AG20443 (cell line): Measurements from ENCODE around the gene ZNF723.
"Not testable (repeated sequence)": the region's sequence is repeated elsewhere in the genome, so short reads cannot be mapped to it uniquely, and the experiment has no call there.

ENCODE experiments used
- DNase-seq: peaks from one replicate; pipeline ENCODE4 v3.0.0; 2012; ENCODE audit warnings: low spot score, mixed read lengths

The ZNF723 gene

GRCh38 chr19:22832031-22832762, at the start of gene ZNF723:
Gene ZNF723 (plus strand): TSS chr19:22832291. CDS start chr19:22832380, 89 bp downstream.
- DNase-seq: no peak

GRCh38 chr19:22783651-22784410, 48.3 kb upstream of the ZNF723 start, which contains the start of gene ZNF99:
Gene ZNF99 (minus strand): TSS chr19:22784151. CDS start chr19:22784016, 135 bp downstream.
- DNase-seq: no peak

- not testable (repeated sequence) for DNase-seq
Measured at GRCh38 chr19:22792863-22793262, 39.2 kb upstream of the ZNF723 start.

- DNase-seq: no peak
Measured at GRCh38 chr19:22797040-22797439, 35.1 kb upstream of the ZNF723 start.

GRCh38 chr19:22806418-22806817, 25.7 kb upstream of the ZNF723 start:
- DNase-seq: no peak

GRCh38 chr19:22807061-22807835, 24.8 kb upstream of the ZNF723 start:
- DNase-seq: no peak

GRCh38 chr19:22814124-22814523, 18.0 kb upstream of the ZNF723 start:
- no peak for DNase-seq

- no peak for DNase-seq
Measured at GRCh38 chr19:22831211-22831610, 880 bp upstream of the ZNF723 start.

GRCh38 chr19:22857713-22858320, 25.7 kb downstream of the ZNF723 start:
- DNase-seq: not testable (repeated sequence)

GRCh38 chr19:22882797-22883196, 50.7 kb downstream of the ZNF723 start:
- no peak for DNase-seq

GRCh38 chr19:22893855-22894270, 61.8 kb downstream of the ZNF723 start:
- no peak for DNase-seq

- no peak for DNase-seq
Measured at GRCh38 chr19:22901431-22902130, 69.5 kb downstream of the ZNF723 start.
